ENCODE measurements around the gene FHOD3.

- TF ChIP-seq CTCF (conservative IDR thresholded peaks at IDR 0.05; ENCODE audit: low read depth, low read length) (no peak), EZH2 (IDR thresholded peaks at IDR 0.05; ENCODE audit: low read length, unreplicated experiment) (no peak)
These were observed 325.6 kb downstream of the FHOD3 start for GRCh38 chr18:36623091-36623490.
